Panc1 (cell line): ENCODE results near the gene PRKCA. TPM values are rescaled to one million over a fixed set of nuclear protein-coding genes. Genes with fewer than 3 reads are reported as not detected.

ENCODE experiments used
- ATAC-seq: fragments of 200-7000 bp; cut with Tn5 transposase; 2 replicates; pipeline ENCODE4 v1.9.1; 2020; ENCODE audit warnings: mild to moderate bottlenecking, moderate library complexity
- BruUV-seq: library from RNA; stranded (reverse); fragments of 400-500 nt; replicated peaks from 2 replicates; lab custom pipeline; 2021; lab: Mats Ljungman, UMichigan
- CTCF ChIA-PET: fragments of 300-600 bp; sonication (Branson Sonifier 250); formaldehyde crosslinking; loops from one replicate; lab custom pipeline; 2022; ENCODE audit warnings: antibody characterized with exemption; lab: Charles Lee
- POLR2A ChIA-PET: fragments of 300-600 bp; sonication (Branson Sonifier 250); formaldehyde crosslinking; loops from one replicate; lab custom pipeline; 2022; ENCODE audit warnings: antibody characterized with exemption; lab: Charles Lee
- DNase-seq: peaks from one replicate; pipeline ENCODE4 v3.0.0-alpha.2; 2010; ENCODE audit warnings: low read depth, low spot score
- H3K27ac ChIP-seq: 2 replicates; pipeline ENCODE4 v1.5.1; 2011; ENCODE audit warnings: mild to moderate bottlenecking, low read length, inconsistent platforms
- H3K27me3 ChIP-seq: fragments of 200-500 bp; sonication (Bioruptor generic); 2 replicates; pipeline ENCODE4 v1.6.0; 2014; ENCODE audit warnings: low read length, inconsistent platforms; ENCODE audit not compliant: control insufficient read depth, insufficient read depth
- H3K36me3 ChIP-seq: fragments of 200-500 bp; sonication (Bioruptor generic); 2 replicates; pipeline ENCODE4 v1.5.1; 2014; ENCODE audit warnings: inconsistent platforms, mild to moderate bottlenecking, low read length, moderate library complexity; ENCODE audit not compliant: control insufficient read depth, insufficient read depth
- H3K4me1 ChIP-seq: 2 replicates; pipeline ENCODE4 v1.5.1; 2011; ENCODE audit warnings: inconsistent platforms, mild to moderate bottlenecking, low read length, moderate library complexity; ENCODE audit not compliant: control insufficient read depth, insufficient read depth
- H3K4me3 ChIP-seq, 2 experiments: 2 replicates each; pipeline ENCODE4 v1.5.1; 2011 to 2012; ENCODE audit warnings: low read depth in 2 of 2, low read length in 2 of 2, mild to moderate bottlenecking in 2 of 2, inconsistent platforms in 1 of 2, moderate library complexity in 1 of 2
- H3K9me3 ChIP-seq: fragments of 200-500 bp; sonication (Bioruptor generic); 2 replicates; pipeline ENCODE4 v1.5.1; 2014; ENCODE audit warnings: low read depth, mild to moderate bottlenecking, inconsistent platforms, low read length, moderate library complexity; ENCODE audit not compliant: control insufficient read depth, insufficient read depth
- CTCF ChIP-seq: fragments of 450-650 bp; IDR thresholded peaks from 2 replicates; pipeline ENCODE4 v1.5.1; 2017; ENCODE audit warnings: mild to moderate bottlenecking
- POLR2AphosphoS5 ChIP-seq: IDR thresholded peaks from 2 replicates; pipeline ENCODE4 v1.6.1; 2012; ENCODE audit warnings: mild to moderate bottlenecking, low read depth, low read length, moderate library complexity
- REST ChIP-seq, 2 experiments: IDR thresholded peaks; 2 replicates each; pipeline ENCODE4 v1.6.1; 2011 to 2012; ENCODE audit warnings: low read depth in 2 of 2, control low read depth in 1 of 2, low read length in 1 of 2, mild to moderate bottlenecking in 1 of 2, moderate library complexity in 1 of 2; ENCODE audit not compliant: insufficient read depth in 1 of 2
- SIN3A ChIP-seq: IDR thresholded peaks from 2 replicates; pipeline ENCODE4 v1.6.1; 2012; ENCODE audit warnings: low read depth, mild to moderate bottlenecking, low read length, moderate library complexity, borderline replicate concordance; ENCODE audit not compliant: insufficient read depth
- TCF7L2 ChIP-seq: IDR thresholded peaks from 2 replicates; pipeline ENCODE4 v1.6.1; 2011; ENCODE audit warnings: mild to moderate bottlenecking, low read depth, low read length, inconsistent platforms
- in situ Hi-C: cut with HindIII; loops from 2 replicates; pipeline ENCODE4 v1.10.0; 2016; ENCODE audit warnings: low sequenced_read_pairs, low pct_unique_long_range_greater_than_20kb
- intact Hi-C: fragments of 100-400 bp; cut with micrococcal nuclease; formaldehyde crosslinking; loops from one replicate; pipeline ENCODE4 v1.10.0; 2022; ENCODE audit not compliant: unreplicated experiment
- total RNA-seq: library from RNA; stranded (reverse); gene quantifications from one replicate; pipeline ENCODE4 v1.2.1, GENCODE V29; 2021; ENCODE audit not compliant: unreplicated experiment

PRKCA gene
- total RNA-seq, 1 experiment from 2014 or later = 53.0 TPM

GRCh38 chr17:66614469-66614868 is 312.1 kb downstream of the PRKCA start:
- ChIA-PET POLR2A (no interaction called here), CTCF (interaction anchor here (0.6 kb wide), 1 partner anchor 21 kb away, joined by 3 read pairs; no protein-coding TSS in a partner anchor)
- Histone ChIP-seq H3K27me3 (no peaks in the 10 kb centered on the region), H3K4me3 (no peak overlapping the region), H3K9me3 (no peaks in the 10 kb centered on the region), H3K4me1 (no peaks in the 10 kb centered on the region), H3K27ac (no peak overlapping the region), H3K36me3 (no peaks in the 10 kb centered on the region)
- in situ Hi-C loops (no loop called here), intact Hi-C loops (no loop called here)
- BruUV-seq = no TSS peak
- DNase-seq = no peak
- ATAC-seq = no peak
- no peak for TF ChIP-seq REST (IDR thresholded peaks at IDR 0.05; ENCODE audit: insufficient read depth in 1 of 2, low read depth in 2 of 2, low read length in 1 of 2)
- no peak for TF ChIP-seq CTCF
- no peak for TF ChIP-seq SIN3A

- POLR2A ChIA-PET = no interaction called here
Measured at GRCh38 chr17:66619206-66619605, 316.8 kb downstream of the PRKCA start.

More at GRCh38 chr17:66619206-66619605, 316.8 kb downstream of the PRKCA start:
- intact Hi-C loops = no loop called here
- ATAC-seq (no peak), DNase-seq (no peak)
- CTCF ChIA-PET = no interaction called here
- in situ Hi-C loops = no loop called here
- no peaks in the 10 kb centered on the region for H3K27me3 ChIP-seq
- no peaks in the 10 kb centered on the region for H3K36me3 ChIP-seq
- H3K27ac ChIP-seq = no peak overlapping the region
- no peaks in the 10 kb centered on the region for H3K9me3 ChIP-seq
- BruUV-seq = no TSS peak
- no peak overlapping the region for H3K4me3 ChIP-seq
- no peaks in the 10 kb centered on the region for H3K4me1 ChIP-seq
- TF ChIP-seq CTCF (no peak), POLR2AphosphoS5 (no peak), SIN3A (no peak), TCF7L2 (no peak), REST (IDR thresholded peaks at IDR 0.05; ENCODE audit: insufficient read depth in 1 of 2, low read depth in 2 of 2, low read length in 1 of 2) (no peak)
